Fibroblast of villous mesenchyme (primary cell): Measurements from ENCODE around the gene MYBPH. TPM values are rescaled to one million over a fixed set of nuclear protein-coding genes. Genes with fewer than 3 reads are reported as not detected.

Experiments
- DNase-seq: peaks from one replicate; pipeline ENCODE4 v3.0.0-alpha.2; 2010; ENCODE audit warnings: low read depth
- H3K4me3 ChIP-seq: 2 replicates; pipeline ENCODE4 v1.5.1; 2011; ENCODE audit warnings: low read depth, mild to moderate bottlenecking, low read length
- total RNA-seq: library from RNA; depleted of rRNA; stranded (reverse); fragments of >200 nt; gene quantifications from 2 replicates; pipeline ENCODE4 v1.2.3, GENCODE V29; 2012
- TF ChIP-seq, protein P1 (sequence below): IDR thresholded peaks from 2 replicates; pipeline ENCODE4 v1.5.1; 2012; ENCODE audit warnings: low read depth, mild to moderate bottlenecking, low read length; ENCODE audit not compliant: insufficient read depth

MYBPH gene
- total RNA-seq, 1 donor: 0.43 TPM

DNA sequence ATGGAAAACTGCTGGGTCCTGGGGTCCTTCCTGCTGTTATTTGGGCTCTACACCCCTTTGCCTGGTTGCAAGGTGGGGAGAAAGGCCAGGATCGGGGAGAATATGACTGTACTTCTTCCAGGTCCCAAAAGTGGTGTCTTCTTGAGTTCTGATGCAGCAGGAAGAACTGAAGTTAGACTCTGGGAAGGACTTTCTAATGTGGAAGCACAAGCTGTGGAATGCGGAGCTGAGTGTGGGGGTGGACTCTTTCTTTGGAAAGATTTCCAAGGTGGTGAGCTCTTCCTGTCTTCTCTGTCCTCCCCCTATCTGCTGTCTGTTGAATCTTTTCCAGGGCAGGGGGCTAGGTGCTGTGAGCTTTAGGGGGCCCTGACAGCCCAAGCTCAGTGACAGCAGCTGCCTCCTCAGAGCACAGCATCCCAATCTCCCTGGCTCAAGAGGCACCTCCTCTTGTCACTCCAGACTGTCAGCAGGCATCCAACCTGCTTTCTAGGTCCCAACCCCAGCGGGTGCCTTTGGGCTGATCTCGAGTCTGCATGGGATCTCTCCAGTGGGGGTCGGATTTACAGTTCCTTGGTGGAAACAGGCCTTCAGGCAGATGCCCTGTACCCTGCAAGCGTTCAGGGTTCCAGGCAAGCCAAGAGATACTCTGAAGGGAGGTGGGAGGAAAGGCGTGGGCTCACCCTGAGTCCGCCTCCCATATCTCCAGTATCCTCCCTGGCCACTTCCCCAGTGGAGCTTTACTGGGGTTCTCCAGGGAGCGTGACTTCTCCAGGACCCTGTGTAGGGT lies 24.9 kb downstream of the MYBPH start:
- H3K4me3 ChIP-seq: no peak overlapping the region
- TF ChIP-seq, protein P1, sequence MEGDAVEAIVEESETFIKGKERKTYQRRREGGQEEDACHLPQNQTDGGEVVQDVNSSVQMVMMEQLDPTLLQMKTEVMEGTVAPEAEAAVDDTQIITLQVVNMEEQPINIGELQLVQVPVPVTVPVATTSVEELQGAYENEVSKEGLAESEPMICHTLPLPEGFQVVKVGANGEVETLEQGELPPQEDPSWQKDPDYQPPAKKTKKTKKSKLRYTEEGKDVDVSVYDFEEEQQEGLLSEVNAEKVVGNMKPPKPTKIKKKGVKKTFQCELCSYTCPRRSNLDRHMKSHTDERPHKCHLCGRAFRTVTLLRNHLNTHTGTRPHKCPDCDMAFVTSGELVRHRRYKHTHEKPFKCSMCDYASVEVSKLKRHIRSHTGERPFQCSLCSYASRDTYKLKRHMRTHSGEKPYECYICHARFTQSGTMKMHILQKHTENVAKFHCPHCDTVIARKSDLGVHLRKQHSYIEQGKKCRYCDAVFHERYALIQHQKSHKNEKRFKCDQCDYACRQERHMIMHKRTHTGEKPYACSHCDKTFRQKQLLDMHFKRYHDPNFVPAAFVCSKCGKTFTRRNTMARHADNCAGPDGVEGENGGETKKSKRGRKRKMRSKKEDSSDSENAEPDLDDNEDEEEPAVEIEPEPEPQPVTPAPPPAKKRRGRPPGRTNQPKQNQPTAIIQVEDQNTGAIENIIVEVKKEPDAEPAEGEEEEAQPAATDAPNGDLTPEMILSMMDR: no peak
- DNase-seq: no peak

DNA sequence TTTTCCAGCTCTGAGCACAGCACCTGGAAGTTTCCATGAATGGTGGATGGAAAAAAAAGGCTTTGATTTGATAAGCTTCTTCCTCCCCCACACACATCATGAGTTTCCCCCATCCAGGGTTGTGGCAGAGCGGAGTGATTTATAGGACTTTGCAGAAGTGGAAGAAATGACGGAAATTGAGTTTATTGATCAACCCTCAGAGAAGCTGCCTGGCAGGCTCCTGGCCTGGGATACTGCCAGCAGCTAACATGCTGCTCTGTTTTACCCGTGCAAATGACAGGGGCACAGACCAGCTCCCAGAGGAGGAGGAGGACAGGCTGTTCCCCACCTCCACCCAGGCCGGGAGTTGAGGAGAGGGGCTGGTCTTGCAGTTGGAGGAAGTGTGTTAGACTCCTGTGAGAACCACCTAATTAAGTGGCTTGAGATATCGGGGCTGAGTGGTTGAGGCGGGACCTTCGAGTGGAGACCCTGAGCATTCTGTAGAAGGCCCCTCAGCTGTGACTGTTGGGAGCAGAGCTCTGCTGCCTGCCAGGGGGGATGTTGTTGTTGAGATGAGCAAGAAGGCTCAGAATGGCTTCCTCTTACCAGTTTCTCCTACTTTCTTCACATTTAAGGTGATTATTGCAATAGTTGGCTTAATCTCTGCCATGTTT lies 26.3 kb downstream of the MYBPH start:
- TF ChIP-seq, protein P1: no peak
- no peak overlapping the region for H3K4me3 ChIP-seq
- no peak for DNase-seq

DNA sequence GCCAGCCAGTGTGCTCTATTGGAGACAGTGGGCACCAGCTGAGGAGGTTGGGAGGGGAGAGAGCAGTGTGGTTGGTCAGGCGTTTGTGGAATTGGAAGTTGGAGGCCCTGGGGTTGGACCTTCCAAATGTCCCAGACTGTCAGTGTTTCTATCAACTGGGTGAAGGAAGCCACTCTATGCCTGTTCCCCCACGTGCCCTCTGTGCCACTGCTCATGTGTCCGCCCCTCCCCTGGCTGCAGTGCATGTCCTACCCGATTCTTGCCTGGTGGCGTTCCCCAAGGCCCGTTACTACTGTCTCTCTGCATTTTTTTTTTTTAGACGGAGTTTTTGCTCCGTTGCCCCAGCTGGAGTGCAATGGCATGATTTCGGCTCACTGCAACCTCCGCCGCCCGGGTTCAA lies 27.0 kb downstream of the MYBPH start:
- DNase-seq: no peak

DNA sequence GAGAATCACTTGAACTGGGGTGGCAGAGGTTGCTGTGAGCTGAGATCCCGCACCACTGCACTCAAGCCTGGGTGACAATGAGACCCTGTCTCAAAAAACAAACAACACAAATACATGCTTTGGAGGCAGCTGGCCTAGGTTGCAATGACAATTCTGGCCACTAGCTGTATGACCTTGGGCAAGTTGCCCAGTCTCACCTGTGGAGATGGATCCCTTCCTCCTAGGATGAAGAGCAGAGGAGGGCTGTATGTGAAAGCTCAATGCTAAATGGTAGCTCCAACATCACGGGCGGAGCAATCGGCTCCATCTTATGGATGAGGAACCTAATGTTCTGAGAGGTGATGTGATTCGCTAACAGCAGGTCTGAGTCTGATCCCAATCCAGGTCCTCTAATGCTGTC lies 27.5 kb downstream of the MYBPH start:
- H3K4me3 ChIP-seq: no peak overlapping the region
- TF ChIP-seq, protein P1: peak; percentile 31
- DNase-seq: no peak

More for the DNA sequence above, 27.0 kb downstream of the MYBPH start:
- H3K4me3 ChIP-seq: no peak overlapping the region
- TF ChIP-seq, protein P1: no peak

DNA sequence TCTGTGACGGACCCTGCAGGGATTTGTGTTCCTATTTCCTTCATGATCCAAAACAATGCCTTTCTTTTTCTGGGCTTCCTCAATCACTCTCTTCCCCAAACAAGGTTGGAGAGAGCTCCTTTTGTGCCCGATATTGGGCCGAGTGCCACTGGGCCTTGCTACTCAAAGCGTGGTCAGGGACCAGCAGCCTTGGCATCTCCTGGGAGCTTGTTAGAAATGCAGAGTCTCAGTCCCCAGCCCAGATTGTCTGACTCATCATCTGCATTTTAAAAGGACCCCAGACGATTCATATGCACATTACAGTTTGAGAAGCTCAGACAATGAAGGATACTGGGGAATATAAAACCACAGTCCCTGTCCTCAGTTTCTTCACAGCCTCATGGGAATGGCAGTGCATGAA lies 28.2 kb downstream of the MYBPH start:
- no peak for DNase-seq
- no peak overlapping the region for H3K4me3 ChIP-seq
- TF ChIP-seq, protein P1: no peak

DNA sequence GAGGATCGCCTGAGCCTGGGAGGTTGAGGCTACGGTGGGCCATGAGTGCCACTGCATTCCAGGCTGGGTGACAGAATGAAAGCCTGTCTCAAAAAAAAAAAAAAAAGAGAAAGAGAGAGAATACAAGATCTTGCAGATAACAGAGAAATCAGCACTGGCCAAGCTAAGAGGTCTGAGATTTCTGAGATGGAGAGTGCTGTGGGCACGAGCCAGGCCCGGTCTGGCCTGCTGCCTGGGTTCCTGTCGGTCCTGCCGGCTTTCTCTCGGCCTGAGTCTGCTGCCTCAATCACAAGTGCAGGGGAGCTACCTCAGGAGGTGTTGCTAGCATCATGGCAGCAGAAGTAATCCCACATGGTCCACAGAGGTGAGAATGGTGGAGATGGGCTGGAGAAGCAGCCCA lies 29.1 kb downstream of the MYBPH start:
- DNase-seq: no peak

More for the DNA sequence above, 29.1 kb downstream of the MYBPH start:
- H3K4me3 ChIP-seq: no peak overlapping the region
- TF ChIP-seq, protein P1: no peak
